ENCODE data around the gene CDKAL1.

Gene CDKAL1

DNA sequence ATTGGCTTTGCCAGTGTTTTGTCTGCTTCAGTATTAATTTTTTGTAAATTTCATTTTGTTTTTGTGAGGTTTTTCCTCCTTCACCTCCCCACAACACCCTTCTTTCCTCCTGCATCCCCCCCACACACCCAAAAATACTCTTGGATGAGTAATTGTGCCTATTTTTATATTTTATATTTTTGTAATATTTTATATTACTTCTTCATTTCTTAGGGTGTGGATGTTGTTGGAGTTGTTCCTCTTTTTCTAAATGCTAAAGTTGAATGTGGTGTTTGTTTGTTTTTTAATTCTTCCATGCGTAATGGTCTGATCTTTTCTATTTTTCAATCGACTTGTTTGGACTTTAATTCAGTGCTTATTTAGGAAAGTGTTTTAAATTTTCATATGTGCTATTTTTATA lies 638.8 kb downstream of the CDKAL1 start:
- H3K36me3 ChIP-seq (replicated peaks): no peaks in the 10 kb centered on the region
- no peak for DNase-seq
- H3K27ac ChIP-seq: no peak overlapping the region
- in situ Hi-C loops (cut with HindIII; ENCODE audit: low pct_ligation_motif_present, low sequenced_read_pairs): no loop called here
- H3K27me3 ChIP-seq (replicated peaks): no peaks in the 10 kb centered on the region
- no peak overlapping the region for H3K4me3 ChIP-seq (ENCODE audit: low read depth, low read length)
- TF ChIP-seq, protein P1, sequence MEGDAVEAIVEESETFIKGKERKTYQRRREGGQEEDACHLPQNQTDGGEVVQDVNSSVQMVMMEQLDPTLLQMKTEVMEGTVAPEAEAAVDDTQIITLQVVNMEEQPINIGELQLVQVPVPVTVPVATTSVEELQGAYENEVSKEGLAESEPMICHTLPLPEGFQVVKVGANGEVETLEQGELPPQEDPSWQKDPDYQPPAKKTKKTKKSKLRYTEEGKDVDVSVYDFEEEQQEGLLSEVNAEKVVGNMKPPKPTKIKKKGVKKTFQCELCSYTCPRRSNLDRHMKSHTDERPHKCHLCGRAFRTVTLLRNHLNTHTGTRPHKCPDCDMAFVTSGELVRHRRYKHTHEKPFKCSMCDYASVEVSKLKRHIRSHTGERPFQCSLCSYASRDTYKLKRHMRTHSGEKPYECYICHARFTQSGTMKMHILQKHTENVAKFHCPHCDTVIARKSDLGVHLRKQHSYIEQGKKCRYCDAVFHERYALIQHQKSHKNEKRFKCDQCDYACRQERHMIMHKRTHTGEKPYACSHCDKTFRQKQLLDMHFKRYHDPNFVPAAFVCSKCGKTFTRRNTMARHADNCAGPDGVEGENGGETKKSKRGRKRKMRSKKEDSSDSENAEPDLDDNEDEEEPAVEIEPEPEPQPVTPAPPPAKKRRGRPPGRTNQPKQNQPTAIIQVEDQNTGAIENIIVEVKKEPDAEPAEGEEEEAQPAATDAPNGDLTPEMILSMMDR (IDR thresholded peaks at IDR 0.05; ENCODE audit: low read depth, low read length, missing control alignments): no peak

DNA sequence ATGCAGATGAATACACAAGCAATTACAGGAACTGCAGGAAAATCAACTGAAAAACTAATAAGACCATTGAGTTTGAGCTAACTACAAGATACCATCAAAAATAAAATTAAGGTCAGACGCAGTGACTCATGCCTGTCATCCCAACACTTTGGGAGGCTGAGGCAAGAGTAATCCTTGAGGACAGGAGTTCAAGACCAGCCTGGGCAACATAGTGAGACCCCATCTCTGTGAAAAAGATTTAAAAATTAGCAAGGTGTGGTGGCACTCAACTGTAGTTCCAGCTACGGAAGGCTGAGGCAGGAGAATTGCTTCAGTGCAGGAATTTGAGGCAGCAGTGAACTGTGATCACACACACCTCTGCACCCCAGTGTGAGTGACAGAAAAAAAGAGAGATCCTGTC lies 639.4 kb downstream of the CDKAL1 start:
- in situ Hi-C loops (cut with HindIII; ENCODE audit: low pct_ligation_motif_present, low sequenced_read_pairs): no loop called here
- no peak overlapping the region for H3K27ac ChIP-seq
- H3K4me3 ChIP-seq (ENCODE audit: low read depth, low read length): no peak overlapping the region
- TF ChIP-seq, protein P1 (IDR thresholded peaks at IDR 0.05; ENCODE audit: low read depth, low read length, missing control alignments): no peak
- H3K27me3 ChIP-seq (replicated peaks): no peaks in the 10 kb centered on the region
- no peaks in the 10 kb centered on the region for H3K36me3 ChIP-seq (replicated peaks)
- no peak for DNase-seq

DNA sequence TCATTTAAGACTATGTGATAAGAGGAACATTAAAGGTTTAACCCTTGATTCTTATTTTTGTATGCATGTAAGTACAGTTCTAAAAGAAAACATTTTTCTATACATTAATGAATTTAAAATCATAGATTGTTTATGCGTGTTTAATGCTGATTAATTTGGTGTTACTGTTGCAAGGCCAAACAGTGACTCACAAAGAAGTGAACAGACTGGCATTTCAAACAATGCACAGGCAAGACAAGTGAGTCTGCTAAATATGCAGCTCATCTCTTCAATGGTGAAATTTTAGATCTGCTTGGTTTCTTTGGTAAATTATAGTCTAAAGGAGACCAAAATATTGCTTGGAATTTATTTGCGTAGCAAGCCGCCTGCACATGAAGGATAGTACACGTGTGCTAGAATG lies 641.9 kb downstream of the CDKAL1 start:
- Histone ChIP-seq H3K36me3 (replicated peaks) (no peaks in the 10 kb centered on the region), H3K27ac (no peak overlapping the region), H3K4me3 (ENCODE audit: low read depth, low read length) (no peak overlapping the region), H3K27me3 (replicated peaks) (no peaks in the 10 kb centered on the region)
- in situ Hi-C loops (cut with HindIII; ENCODE audit: low pct_ligation_motif_present, low sequenced_read_pairs): no loop called here
- DNase-seq: no peak
- TF ChIP-seq, protein P1 (IDR thresholded peaks at IDR 0.05; ENCODE audit: low read depth, low read length, missing control alignments): no peak

DNA sequence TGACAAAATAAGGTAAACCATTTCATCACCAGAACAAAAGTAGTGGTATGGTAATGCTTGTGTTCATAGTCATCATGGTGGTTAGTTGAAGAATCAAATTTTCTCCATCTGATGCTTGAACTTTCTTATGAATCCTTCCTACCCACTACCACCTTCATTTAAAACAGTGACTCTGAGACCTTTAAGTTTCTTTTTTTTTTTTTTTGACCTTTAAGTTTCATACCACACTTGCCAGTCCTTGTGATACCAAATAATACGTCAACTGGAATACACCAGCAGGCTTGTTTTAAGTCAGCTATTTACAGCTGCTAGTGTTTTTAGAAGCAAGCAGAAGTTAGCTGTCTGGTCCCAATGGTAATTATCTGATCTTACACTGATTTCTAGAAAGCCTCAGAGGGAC lies 645.9 kb downstream of the CDKAL1 start:
- TF ChIP-seq, protein P1 (IDR thresholded peaks at IDR 0.05; ENCODE audit: low read depth, low read length, missing control alignments): no peak
- in situ Hi-C loops (cut with HindIII; ENCODE audit: low pct_ligation_motif_present, low sequenced_read_pairs): no loop called here
- no peak overlapping the region for H3K27ac ChIP-seq
- H3K4me3 ChIP-seq (ENCODE audit: low read depth, low read length): no peak overlapping the region
- no peak for DNase-seq
- H3K27me3 ChIP-seq (replicated peaks): no peaks in the 10 kb centered on the region
- no peaks in the 10 kb centered on the region for H3K36me3 ChIP-seq (replicated peaks)

DNA sequence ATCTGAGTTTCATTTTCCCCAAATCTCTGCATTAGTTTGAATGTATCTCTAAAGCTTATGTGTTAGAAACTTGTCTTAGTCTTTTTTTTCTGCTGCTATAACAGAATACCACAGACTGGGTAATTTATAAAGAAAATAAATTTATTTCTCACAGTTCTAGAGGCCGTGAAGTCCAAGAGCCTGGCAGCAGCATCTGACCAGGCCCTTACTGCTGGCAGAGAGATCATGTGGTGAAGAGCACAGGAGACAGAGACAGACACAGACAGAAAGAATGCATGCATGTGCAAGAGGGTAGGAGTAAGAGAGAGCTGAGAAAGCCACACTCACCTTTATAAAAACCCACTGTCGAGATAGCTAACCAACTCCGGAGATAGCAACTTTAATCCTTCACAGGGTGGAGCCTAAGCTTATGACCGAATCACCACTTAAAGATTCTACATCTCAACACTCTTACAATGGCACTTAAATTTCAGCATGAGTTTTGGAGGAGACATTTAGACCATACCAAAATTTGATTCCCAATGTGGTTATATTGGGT lies 646.6 kb downstream of the CDKAL1 start:
- Histone ChIP-seq H3K27me3 (replicated peaks) (no peaks in the 10 kb centered on the region), H3K4me3 (ENCODE audit: low read depth, low read length) (no peak overlapping the region), H3K27ac (no peak overlapping the region), H3K36me3 (replicated peaks) (no peaks in the 10 kb centered on the region)
- TF ChIP-seq, protein P1 (IDR thresholded peaks at IDR 0.05; ENCODE audit: low read depth, low read length, missing control alignments): no peak
- in situ Hi-C loops (cut with HindIII; ENCODE audit: low pct_ligation_motif_present, low sequenced_read_pairs): no loop called here
- DNase-seq: no peak

DNA sequence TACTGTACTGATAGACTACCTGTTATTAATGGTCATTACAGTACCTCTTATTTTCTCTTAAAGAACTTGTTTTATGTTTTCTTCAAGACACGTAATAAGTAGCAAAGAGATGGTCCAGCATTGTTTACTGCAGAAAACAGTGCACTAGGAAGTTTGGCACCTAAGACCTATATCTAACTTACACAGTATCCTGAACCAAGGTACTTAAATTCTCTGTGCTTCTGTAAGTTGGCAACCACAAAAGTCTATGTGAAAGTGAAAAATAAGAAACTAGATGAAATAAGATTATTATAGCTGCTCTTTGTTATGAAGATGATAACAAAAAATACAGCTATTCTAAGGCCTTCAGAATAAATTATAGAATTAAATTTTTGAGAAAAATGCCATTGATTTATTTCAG lies 647.6 kb downstream of the CDKAL1 start:
- Histone ChIP-seq H3K27ac (no peak overlapping the region), H3K4me3 (ENCODE audit: low read depth, low read length) (no peak overlapping the region), H3K36me3 (replicated peaks) (no peaks in the 10 kb centered on the region), H3K27me3 (replicated peaks) (no peaks in the 10 kb centered on the region)
- no peak for DNase-seq
- in situ Hi-C loops (cut with HindIII; ENCODE audit: low pct_ligation_motif_present, low sequenced_read_pairs): no loop called here
- TF ChIP-seq, protein P1 (IDR thresholded peaks at IDR 0.05; ENCODE audit: low read depth, low read length, missing control alignments): no peak

All from brain microvascular endothelial cell (primary cell).